Stimulated activated CD8-positive, alpha-beta memory T cell treated with anti-CD3 and anti-CD28 coated beads, Interleukin-2, amount 100 ng/mL, for 48 hours (primary cell): Measurements from ENCODE around the gene CASP7.
A peak's percentile ranks its signal among the peaks of the same experiment; 100 is the strongest.

ENCODE experiments used
- DNase-seq, 2 donors: peaks; one replicate each; pipeline ENCODE4 v3.0.0-alpha.2; 2020; ENCODE audit warnings: low read depth in 2 of 2

Gene CASP7

GRCh38 chr10:113665806-113666354, 13.8 kb upstream of the CASP7 start:
- DNase-seq, result no peak

- no peak for DNase-seq
These were observed 12.9 kb upstream of the CASP7 start for GRCh38 chr10:113666682-113667252.

- peak; percentile 11 to 20 for DNase-seq
These were observed 739 bp downstream of the CASP7 start for GRCh38 chr10:113680190-113681111.

- DNase-seq, result peak in 1 of 2 donors; percentile 9
These were observed 2.1 kb downstream of the CASP7 start for GRCh38 chr10:113681533-113682470.

GRCh38 chr10:113683300-113683699, 3.6 kb downstream of the CASP7 start:
- DNase-seq, result no peak

DNA sequence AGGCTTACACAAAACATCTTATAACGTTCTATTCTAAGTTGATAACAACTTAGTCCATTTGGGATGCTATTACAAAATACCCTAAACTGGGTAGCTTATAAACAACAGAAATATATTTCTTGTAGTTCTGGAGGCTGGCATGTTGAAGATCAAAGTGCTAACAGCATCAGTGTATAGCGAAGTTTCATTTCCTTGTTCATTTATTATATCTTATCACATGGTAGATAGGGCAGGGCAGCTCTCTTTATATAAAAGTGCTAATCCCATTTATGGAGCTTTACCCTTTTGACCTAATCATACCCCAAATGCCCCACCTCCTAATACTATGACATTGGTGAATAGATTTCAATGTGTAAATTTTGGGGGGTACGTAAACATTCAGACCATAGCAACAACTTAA, 6.3 kb downstream of the CASP7 start:
- no peak for DNase-seq

- DNase-seq, result no peak
These were observed 7.3 kb downstream of the CASP7 start for GRCh38 chr10:113687037-113687436.

DNA sequence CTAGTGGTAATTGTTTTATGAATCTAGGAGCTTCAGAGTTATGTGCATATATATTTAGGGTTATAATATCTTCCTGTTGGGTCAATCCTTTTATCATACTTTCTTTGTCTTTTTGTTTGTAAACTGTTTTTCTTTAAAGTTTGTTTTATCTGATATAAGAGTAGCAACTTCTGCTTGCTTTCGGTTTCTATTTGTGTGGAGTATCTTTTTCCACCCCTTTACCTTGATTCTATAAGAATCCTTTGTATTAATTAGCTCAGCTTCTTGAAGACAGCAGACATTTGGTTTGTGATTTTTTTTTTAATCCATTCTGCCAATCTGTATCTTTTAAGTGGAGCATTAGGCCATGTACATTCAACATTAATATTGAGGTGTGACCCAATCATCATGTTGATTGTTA, 9.3 kb downstream of the CASP7 start:
- no peak for DNase-seq

DNA sequence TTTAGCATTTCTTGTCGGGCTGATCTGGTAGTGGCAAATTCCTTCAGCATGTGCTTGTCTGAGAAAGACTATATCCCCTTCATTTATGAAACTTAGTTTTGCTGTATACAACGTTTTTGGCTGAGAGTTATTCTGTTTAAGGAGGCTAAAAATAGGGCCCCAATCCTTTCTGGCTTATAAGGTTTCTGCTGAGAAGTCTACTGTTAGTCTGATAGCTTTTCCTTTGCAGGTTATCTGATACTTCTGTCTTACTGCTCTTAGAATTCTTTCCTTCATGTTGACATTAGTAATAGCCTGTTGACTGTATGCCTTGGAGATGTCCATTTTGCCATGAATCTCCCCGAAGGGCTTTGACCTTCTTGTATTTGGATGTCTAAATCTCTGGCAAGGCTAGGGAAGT, 9.9 kb downstream of the CASP7 start:
- no peak for DNase-seq

DNA sequence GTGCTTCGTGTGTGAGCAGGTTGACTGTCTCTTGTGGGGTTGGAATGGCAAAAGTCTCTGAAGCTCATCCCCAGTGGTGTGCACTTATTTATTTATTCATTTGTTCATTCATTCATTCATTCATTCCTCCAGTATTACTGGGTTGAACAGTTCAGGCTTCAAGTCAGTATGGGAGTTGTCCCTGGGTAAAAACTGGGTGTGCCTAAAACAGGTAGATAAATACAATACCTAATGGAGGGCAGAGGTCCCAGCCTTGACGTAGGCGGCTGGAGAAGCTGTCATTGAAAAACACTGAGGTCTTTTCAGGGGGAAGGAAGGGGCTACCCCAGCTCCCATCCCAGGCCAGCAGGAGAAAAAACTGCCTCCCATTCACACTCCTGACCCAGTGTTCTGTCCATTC, 11.0 kb downstream of the CASP7 start:
- no peak for DNase-seq

- DNase-seq, result no peak
These were observed 11.7 kb downstream of the CASP7 start for GRCh38 chr10:113691381-113691780.

GRCh38 chr10:113692271-113692670, 12.6 kb downstream of the CASP7 start:
- no peak for DNase-seq

DNA sequence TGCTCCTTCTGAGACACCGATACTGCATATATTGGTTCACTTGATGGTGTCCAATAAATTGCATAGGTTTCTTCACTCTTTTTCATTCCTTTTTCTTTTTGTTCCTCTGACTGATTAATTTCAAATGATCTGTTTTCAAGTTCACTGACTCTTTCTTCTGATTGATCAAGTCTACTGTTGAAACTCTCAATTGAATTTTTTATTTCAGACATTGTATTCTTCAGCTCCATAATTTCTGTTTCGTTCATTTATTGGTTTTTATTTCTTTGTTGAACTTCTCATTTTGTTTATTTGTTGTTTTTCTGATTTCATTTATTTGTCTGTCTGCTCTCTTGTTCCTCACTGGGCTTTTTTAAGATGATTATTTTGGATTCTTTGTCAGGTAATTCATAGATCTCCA, 13.6 kb downstream of the CASP7 start:
- DNase-seq, result no peak

GRCh38 chr10:113695691-113696090, 16.0 kb downstream of the CASP7 start:
- DNase-seq, result no peak

GRCh38 chr10:113697595-113697994, 17.9 kb downstream of the CASP7 start:
- DNase-seq, result no peak

GRCh38 chr10:113704637-113705343, 25.1 kb downstream of the CASP7 start:
- no peak for DNase-seq

DNA sequence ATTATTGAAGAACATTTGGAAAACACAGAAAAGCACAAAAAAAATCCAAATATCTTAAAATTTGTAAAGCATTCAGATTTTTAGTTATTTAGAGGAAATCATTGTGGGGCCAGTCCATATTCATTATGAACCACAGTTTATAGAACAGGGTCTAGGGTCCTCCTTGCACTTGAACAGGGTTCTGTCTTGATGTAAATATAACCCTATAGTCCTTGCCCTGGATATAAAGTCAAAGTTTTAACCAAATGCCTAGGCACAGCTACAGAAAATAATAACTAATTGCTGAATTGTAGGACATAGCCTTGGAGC, 25.6 kb downstream of the CASP7 start:
- no peak for DNase-seq

GRCh38 chr10:113706623-113707022, 26.9 kb downstream of the CASP7 start:
- DNase-seq, result no peak

DNA sequence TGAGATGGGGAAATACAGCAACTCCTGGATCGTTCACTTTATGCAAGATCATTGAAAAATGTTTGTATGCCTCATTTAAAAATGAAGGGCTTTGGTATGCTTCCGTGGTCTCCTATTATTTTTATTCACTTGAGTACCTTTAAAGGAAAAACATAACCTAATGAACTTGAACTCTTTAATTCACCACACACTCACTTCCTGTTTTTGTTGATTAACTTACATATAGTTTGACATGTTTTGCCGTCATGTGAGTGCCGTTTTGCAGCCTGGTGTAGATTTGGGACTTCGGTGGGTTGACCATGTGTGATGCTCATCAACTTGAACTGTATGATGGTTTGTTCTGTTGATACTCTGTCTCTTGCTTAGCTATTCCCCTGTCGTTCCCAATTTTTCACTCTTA, 28.9 kb downstream of the CASP7 start:
- no peak for DNase-seq

GRCh38 chr10:113709221-113709838, 29.6 kb downstream of the CASP7 start:
- no peak for DNase-seq

DNA sequence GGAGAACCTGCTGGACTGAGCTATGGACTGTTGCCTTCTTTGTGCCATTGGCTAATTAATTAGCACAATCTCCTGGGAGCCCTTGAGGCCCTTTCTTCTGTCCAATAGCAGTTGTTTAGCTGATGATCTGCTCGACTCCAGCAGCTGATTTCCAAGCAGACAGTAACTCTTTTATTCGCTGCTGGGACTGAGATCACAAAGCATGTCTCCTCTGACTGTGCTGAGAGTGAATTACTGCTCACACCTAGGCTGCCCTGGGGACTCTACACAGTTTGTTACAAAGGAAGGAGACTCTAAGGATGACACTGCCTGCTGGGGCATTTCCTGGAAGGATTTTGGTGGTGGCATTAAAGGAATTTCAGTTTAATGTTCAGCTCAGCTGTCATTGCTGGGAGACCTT, 31.4 kb downstream of the CASP7 start:
- DNase-seq, result no peak
